B cell (primary cell): ENCODE measurements around the gene PROCR. TPM values are rescaled to one million over a fixed set of nuclear protein-coding genes. Genes with fewer than 3 reads are reported as not detected.
"Not testable (repeated sequence)": the region's sequence is repeated elsewhere in the genome, so short reads cannot be mapped to it uniquely, and the experiment has no call there.

Experiments
- ATAC-seq: fragments of 200-7000 bp; cut with Tn5 transposase; one replicate; pipeline ENCODE4 v1.10.0; 2021; ENCODE audit warnings: low read depth, mild to moderate bottlenecking, moderate number of reproducible peaks, moderate library complexity
- CTCF ChIA-PET: fragments of 350-600 bp; sonication (Branson Sonifier 250); formaldehyde crosslinking; loops from one replicate; lab custom pipeline; 2021; ENCODE audit warnings: antibody characterized with exemption, inconsistent platforms; lab: Charles Lee
- POLR2A ChIA-PET: fragments of 350-600 bp; sonication (Branson Sonifier 250); formaldehyde crosslinking; loops from one replicate; lab custom pipeline; 2021; ENCODE audit warnings: antibody characterized with exemption; lab: Charles Lee
- DNase-seq: peaks from one replicate; pipeline ENCODE4 v3.0.0; 2013
- H2AFZ ChIP-seq: 2 replicates; pipeline ENCODE4 v1.6.1; 2012; ENCODE audit warnings: mild to moderate bottlenecking, low read depth, low read length; ENCODE audit not compliant: insufficient read depth, poor library complexity, severe bottlenecking
- H3K27ac ChIP-seq, 2 donors: 1 replicate in 1 of 2; 2 replicates in 1 of 2; pipeline ENCODE4 v1.5.1; 2012 to 2013; ENCODE audit warnings: low read length in 2 of 2, mild to moderate bottlenecking in 2 of 2, moderate library complexity in 1 of 2
- H3K27me3 ChIP-seq, 4 experiments: fragments of 200-600 bp in 1 of 4; sonication (generic) in 1 of 4; replicated peaks in 1 of 4; 1 replicate in 2 of 4; 2 replicates in 2 of 4; pipeline versions ENCODE4 v1.6.1 to v1.7.0; 2013 to 2016; ENCODE audit warnings: low read length in 3 of 4, mild to moderate bottlenecking in 2 of 4, mixed read lengths in 1 of 4, moderate library complexity in 1 of 4; ENCODE audit not compliant: insufficient read depth in 4 of 4, control insufficient read depth in 3 of 4; ENCODE audit errors: control extremely low read depth in 1 of 4
- H3K36me3 ChIP-seq, 2 experiments: replicated peaks in 1 of 2; 1 replicate in 1 of 2; 2 replicates in 1 of 2; pipeline versions ENCODE4 v1.6.1 to v1.7.1; 2013; ENCODE audit warnings: low read length in 1 of 2; ENCODE audit not compliant: insufficient read depth in 2 of 2, control insufficient read depth in 1 of 2; ENCODE audit errors: control extremely low read depth in 1 of 2, extremely low read depth in 1 of 2
- H3K4me1 ChIP-seq, 2 donors: fragments of 200-600 bp in 1 of 2; sonication (generic) in 1 of 2; 1 replicate in 1 of 2; 2 replicates in 1 of 2; pipeline versions ENCODE4 v1.5.1 to v1.6.1; 2013 to 2017; ENCODE audit warnings: low read length in 2 of 2; ENCODE audit not compliant: control insufficient read depth in 2 of 2, insufficient read depth in 2 of 2
- H3K4me2 ChIP-seq: replicated peaks from 2 replicates; pipeline ENCODE3; 2012; ENCODE audit warnings: mild to moderate bottlenecking, low read depth, low read length; ENCODE audit not compliant: poor library complexity, severe bottlenecking
- H3K4me3 ChIP-seq, 5 experiments: fragments of 200-600 bp in 1 of 5; sonication (generic) in 1 of 5; 1 replicate in 3 of 5; 2 replicates in 2 of 5; pipeline versions ENCODE4 v1.5.1 to v1.7.0; 2011 to 2016; ENCODE audit warnings: low read length in 4 of 5, mild to moderate bottlenecking in 4 of 5, low read depth in 2 of 5, control low read depth in 1 of 5, moderate library complexity in 1 of 5; ENCODE audit not compliant: insufficient read depth in 1 of 5; ENCODE audit errors: control extremely low read depth in 1 of 5, extremely low read depth in 1 of 5
- H3K79me2 ChIP-seq: fragments of 200-600 bp; sonication (generic); one replicate; pipeline ENCODE4 v1.6.0; 2016; ENCODE audit warnings: low read length; ENCODE audit not compliant: control insufficient read depth, insufficient read depth
- H3K9ac ChIP-seq: fragments of 200-600 bp; sonication (generic); 2 replicates; pipeline ENCODE4 v1.6.1; 2017; ENCODE audit warnings: mild to moderate bottlenecking, low read length, moderate library complexity
- H3K9me3 ChIP-seq, 3 donors: one replicate each; pipeline versions ENCODE4 v1.6.1 to v1.7.1; 2013; ENCODE audit warnings: low read length in 2 of 3; ENCODE audit not compliant: control insufficient read depth in 2 of 3, insufficient read depth in 1 of 3; ENCODE audit errors: control extremely low read depth in 1 of 3
- H4K20me1 ChIP-seq: 2 replicates; pipeline ENCODE4 v1.6.0; 2012; ENCODE audit warnings: mild to moderate bottlenecking, low read length; ENCODE audit not compliant: insufficient read depth, control insufficient read depth, poor library complexity, severe bottlenecking
- H3K27ac Mint-ChIP-seq: one replicate; pipeline ENCODE4 v1.8.0; 2021; ENCODE audit warnings: mixed read lengths
- H3K27me3 Mint-ChIP-seq: one replicate; pipeline ENCODE4 v1.8.0; 2021; ENCODE audit warnings: mixed read lengths
- H3K4me1 Mint-ChIP-seq: one replicate; pipeline ENCODE4 v1.8.0; 2021; ENCODE audit warnings: mixed read lengths
- H3K4me3 Mint-ChIP-seq: one replicate; pipeline ENCODE4 v1.8.0; 2021; ENCODE audit warnings: mixed read lengths
- H3K9me3 Mint-ChIP-seq: one replicate; pipeline ENCODE4 v1.8.0; 2022; ENCODE audit warnings: mixed read lengths; ENCODE audit not compliant: insufficient read depth
- CTCF ChIP-seq: fragments of 200-600 bp; IDR thresholded peaks from one replicate; pipeline ENCODE4 v1.8.0; 2022; ENCODE audit warnings: antibody characterized with exemption, mild to moderate bottlenecking
- EZH2 ChIP-seq: IDR thresholded peaks from 2 replicates; pipeline ENCODE4 v1.6.1; 2012; ENCODE audit warnings: borderline replicate concordance, low read depth, mild to moderate bottlenecking, moderate library complexity, low read length; ENCODE audit not compliant: insufficient read depth, poor library complexity, severe bottlenecking
- WGBS: methylation state at CpG from one replicate; pipeline ENCODE4 v1.1.5; 2013; ENCODE audit warnings: missing lambda C conversion rate; ENCODE audit not compliant: insufficient coverage; 5-methylcytosine and 5-hydroxymethylcytosine counted together
- intact Hi-C: fragments of 100-400 bp; cut with micrococcal nuclease; formaldehyde crosslinking; loops from one replicate; pipeline ENCODE4 v1.10.0; 2022
- polyA plus RNA-seq: library from polyadenylated mRNA; depleted of rRNA; stranded (reverse); fragments of >200 nt; gene quantifications from 2 replicates; pipeline ENCODE4 v1.2.3, GENCODE V29; 2012
- total RNA-seq, 2 donors: library from RNA; stranded (reverse); fragments of 120-200 nt in 1 of 2; gene quantifications; 1 replicate in 1 of 2; 2 replicates in 1 of 2; pipeline versions ENCODE4 v1.2.3 to v1.2.4, GENCODE V29; 2013 to 2022

PROCR gene
- total and polyA plus RNA-seq, 2 donors (not counting 1 experiment from before 2014, with no cell fraction given), result 0.30 to 0.57 TPM

GRCh38 chr20:35164531-35164930 is 7.3 kb upstream of the PROCR start:
- H3K9me3 Mint-ChIP-seq, H3K27ac ChIP-seq: not testable (repeated sequence)

GRCh38 chr20:35165221-35166185 is 6.4 kb upstream of the PROCR start:
- no peak overlapping the region for H3K27ac ChIP-seq
- Mint-ChIP-seq H3K9me3 (peaks cover 2% of the 10 kb centered on the region), H3K4me1 (peaks cover 4% of the 10 kb centered on the region), H3K4me3 (no peak overlapping the region), H3K27ac (no peak overlapping the region), H3K27me3 (no peaks in the 10 kb centered on the region)
- no peak for TF ChIP-seq CTCF
- no peak for TF ChIP-seq EZH2
- no peak overlapping the region for H3K4me2 ChIP-seq
- no peak for DNase-seq
- H3K9me3 ChIP-seq, result no peaks in the 10 kb centered on the region
- intact Hi-C loops, result no loop called here
- H3K4me1 ChIP-seq, result no peaks in the 10 kb centered on the region
- no peaks in the 10 kb centered on the region for H3K27me3 ChIP-seq
- POLR2A ChIA-PET, result no interaction called here
- no peak for ATAC-seq
- H4K20me1 ChIP-seq, result no peaks in the 10 kb centered on the region
- no peak overlapping the region for H2AFZ ChIP-seq
- 75% methylated on average over 2 of the region's 4 CpGs for WGBS
- H3K9ac ChIP-seq, result no peak overlapping the region
- no peaks in the 10 kb centered on the region for H3K79me2 ChIP-seq
- H3K4me3 ChIP-seq, result no peak overlapping the region
- CTCF ChIA-PET, result interaction anchor here (0.7 kb wide), 1 partner anchor 17 kb away, joined by 5 read pairs; no protein-coding TSS in a partner anchor
- H3K36me3 ChIP-seq, result no peaks in the 10 kb centered on the region

More at GRCh38 chr20:35164531-35164930, 7.3 kb upstream of the PROCR start:
- H3K4me2 ChIP-seq, H2AFZ ChIP-seq, H3K27me3 Mint-ChIP-seq, H3K4me1 Mint-ChIP-seq, H3K79me2 ChIP-seq, H3K9me3 ChIP-seq, H3K27ac Mint-ChIP-seq, H3K4me3 Mint-ChIP-seq, CTCF ChIA-PET, POLR2A ChIA-PET, H3K36me3 ChIP-seq, H3K9ac ChIP-seq, H3K4me3 ChIP-seq, ATAC-seq, H3K27me3 ChIP-seq, DNase-seq, H4K20me1 ChIP-seq, H3K4me1 ChIP-seq, intact Hi-C loops: not testable (repeated sequence)
